HEK293 (cell line): ENCODE data around the gene PALM.

Experiments
- CTCF ChIA-PET: fragments of 350-600 bp; formaldehyde crosslinking; extraction: SDS; loops from one replicate; lab custom pipeline; 2021; ENCODE audit warnings: antibody characterized with exemption; lab: Yijun Ruan, JAX
- POLR2A ChIA-PET: fragments of 300-600 bp; formaldehyde crosslinking; extraction: SDS; loops from one replicate; lab custom pipeline; 2020; ENCODE audit warnings: antibody characterized with exemption, inconsistent platforms; lab: Yijun Ruan, JAX
- H3K27ac ChIP-seq: fragments of 200-500 bp; sonication (Bioruptor generic); 2 replicates; pipeline ENCODE4 v1.5.1; 2014; ENCODE audit warnings: low read depth, low read length, control low read depth, inconsistent platforms; ENCODE audit errors: extremely low read depth
- H3K36me3 ChIP-seq, 2 experiments: fragments of 200-500 bp in 1 of 2; sonication (Bioruptor generic) in 1 of 2; 1 replicate in 1 of 2; 2 replicates in 1 of 2; pipeline ENCODE4 v1.5.1; 2014 to 2017; ENCODE audit warnings: inconsistent platforms in 2 of 2, low read length in 2 of 2; ENCODE audit not compliant: control insufficient read depth in 2 of 2, insufficient read depth in 1 of 2
- H3K4me1 ChIP-seq: fragments of 200-500 bp; sonication (Bioruptor generic); 2 replicates; pipeline ENCODE4 v1.5.1; 2014; ENCODE audit warnings: mild to moderate bottlenecking, low read length, inconsistent platforms; ENCODE audit not compliant: control insufficient read depth, insufficient read depth
- H3K4me3 ChIP-seq: 2 replicates; pipeline ENCODE4 v1.5.1; 2011; ENCODE audit warnings: low read depth, mild to moderate bottlenecking, control low read depth, low read length, moderate library complexity
- H3K9me3 ChIP-seq: fragments of 200-500 bp; sonication (Bioruptor generic); 2 replicates; pipeline ENCODE4 v1.5.1; 2014; ENCODE audit warnings: low read depth, low read length, inconsistent platforms; ENCODE audit not compliant: control insufficient read depth, insufficient read depth
- GLIS2 ChIP-seq: fragments of 450-650 bp; formaldehyde crosslinking; IDR thresholded peaks from 2 replicates; pipeline ENCODE4 v1.5.1; 2016; ENCODE audit warnings: missing biosample characterization, missing genetic modification characterization
- KLF10 ChIP-seq: fragments of 450-650 bp; IDR thresholded peaks from 2 replicates; pipeline ENCODE4 v1.5.1; 2018; ENCODE audit warnings: missing biosample characterization, mild to moderate bottlenecking, missing genetic modification characterization
- SP3 ChIP-seq: fragments of 450-650 bp; formaldehyde crosslinking; IDR thresholded peaks from 2 replicates; pipeline ENCODE4 v1.5.1; 2016; ENCODE audit warnings: missing biosample characterization, missing genetic modification characterization
- ZBTB8A ChIP-seq: fragments of 450-650 bp; formaldehyde crosslinking; IDR thresholded peaks from 2 replicates; pipeline ENCODE4 v1.5.1; 2016; ENCODE audit warnings: missing biosample characterization, missing genetic modification characterization
- ZFHX2 ChIP-seq: fragments of 450-650 bp; formaldehyde crosslinking; conservative IDR thresholded peaks from 2 replicates; pipeline ENCODE4 v1.5.1; 2016; ENCODE audit warnings: missing biosample characterization, missing genetic modification characterization
- ZNF10 ChIP-seq: fragments of 450-650 bp; formaldehyde crosslinking; IDR thresholded peaks from 2 replicates; pipeline ENCODE4 v1.5.1; 2017; ENCODE audit warnings: missing biosample characterization, missing genetic modification characterization
- ZNF140 ChIP-seq: fragments of 450-650 bp; formaldehyde crosslinking; IDR thresholded peaks from 2 replicates; pipeline ENCODE4 v1.5.1; 2016; ENCODE audit warnings: missing biosample characterization, missing genetic modification characterization
- ZNF16 ChIP-seq: fragments of 450-650 bp; formaldehyde crosslinking; IDR thresholded peaks from 2 replicates; pipeline ENCODE4 v1.5.1; 2016; ENCODE audit warnings: low read depth, missing biosample characterization, missing genetic modification characterization
- ZNF248 ChIP-seq: fragments of 450-650 bp; formaldehyde crosslinking; IDR thresholded peaks from 2 replicates; pipeline ENCODE4 v1.5.1; 2017; ENCODE audit warnings: missing biosample characterization, missing genetic modification characterization
- ZNF335 ChIP-seq: fragments of 450-650 bp; formaldehyde crosslinking; conservative IDR thresholded peaks from 2 replicates; pipeline ENCODE4 v1.5.1; 2016; ENCODE audit warnings: missing biosample characterization, missing genetic modification characterization
- ZNF548 ChIP-seq: fragments of 450-650 bp; formaldehyde crosslinking; IDR thresholded peaks from 2 replicates; pipeline ENCODE4 v1.5.1; 2016; ENCODE audit warnings: missing biosample characterization, missing genetic modification characterization
- ZNF610 ChIP-seq: fragments of 450-650 bp; formaldehyde crosslinking; IDR thresholded peaks from 2 replicates; pipeline ENCODE4 v1.5.1; 2016; ENCODE audit warnings: missing biosample characterization, missing genetic modification characterization, borderline replicate concordance
- ZNF623 ChIP-seq: fragments of 450-650 bp; formaldehyde crosslinking; IDR thresholded peaks from 2 replicates; pipeline ENCODE4 v1.5.1; 2016; ENCODE audit warnings: missing biosample characterization, missing genetic modification characterization
- ZNF624 ChIP-seq: fragments of 450-650 bp; formaldehyde crosslinking; IDR thresholded peaks from 2 replicates; pipeline ENCODE4 v1.5.1; 2017; ENCODE audit warnings: missing biosample characterization, missing genetic modification characterization
- ZNF701 ChIP-seq: fragments of 450-650 bp; formaldehyde crosslinking; IDR thresholded peaks from 2 replicates; pipeline ENCODE4 v1.5.1; 2016; ENCODE audit warnings: missing biosample characterization, missing genetic modification characterization
- ZNF843 ChIP-seq: fragments of 450-650 bp; formaldehyde crosslinking; IDR thresholded peaks from 2 replicates; pipeline ENCODE4 v1.5.1; 2016; ENCODE audit warnings: missing biosample characterization, missing genetic modification characterization
- TF ChIP-seq, protein P1 (sequence below): fragments of 450-650 bp; formaldehyde crosslinking; IDR thresholded peaks from 2 replicates; pipeline ENCODE4 v1.5.1; 2016; ENCODE audit warnings: missing biosample characterization, missing genetic modification characterization
- TF ChIP-seq, protein P2 (sequence below): fragments of 450-650 bp; formaldehyde crosslinking; IDR thresholded peaks from 2 replicates; pipeline ENCODE4 v1.5.1; 2016; ENCODE audit warnings: missing biosample characterization, missing genetic modification characterization
- TF ChIP-seq, protein P3 (sequence below): fragments of 450-650 bp; formaldehyde crosslinking; IDR thresholded peaks from 2 replicates; pipeline ENCODE4 v1.5.1; 2016; ENCODE audit warnings: missing biosample characterization, missing genetic modification characterization, borderline replicate concordance

The PALM gene

DNA sequence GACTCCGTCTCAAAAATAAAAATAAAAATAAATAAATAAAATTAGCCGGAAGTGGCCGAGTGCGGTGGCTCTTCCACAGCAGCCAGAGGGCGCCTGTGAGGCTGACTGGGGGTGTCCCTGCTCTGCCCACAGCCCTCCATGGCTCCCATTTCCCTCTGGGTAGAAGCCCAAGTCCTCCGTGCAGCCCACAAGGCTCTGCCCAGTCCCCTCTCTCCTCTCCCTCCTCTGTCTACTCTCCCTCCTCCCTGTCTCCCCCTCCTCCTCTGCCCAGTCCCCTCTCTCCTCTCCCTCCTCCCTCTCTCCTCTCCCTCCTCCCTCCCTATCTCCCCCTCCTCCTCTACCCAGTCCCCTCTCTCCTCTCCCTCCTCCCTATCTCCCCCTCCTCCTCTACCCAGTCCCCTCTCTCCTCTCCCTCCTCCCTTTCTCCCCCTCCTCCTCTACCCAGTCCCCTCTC, 62.6 kb downstream of the PALM start (continued):
- no peak for TF ChIP-seq ZNF248 (tag by site-specific recombination)
- no peak for TF ChIP-seq ZNF335
- peak; percentile 94 for TF ChIP-seq ZNF16 (tag by site-specific recombination)
- no peak for TF ChIP-seq ZNF624 (tag by site-specific recombination)
- TF ChIP-seq ZBTB8A (tag by site-specific recombination) = peak; percentile 62; the same call in 1 of the 2 replicates
- no peak for TF ChIP-seq ZNF10 (tag by site-specific recombination)
- TF ChIP-seq ZFHX2 = no peak
- TF ChIP-seq, all 188 proteins: peak for 5

GRCh38 chr19:772063-772462, 63.3 kb downstream of the PALM start:
- CTCF ChIA-PET = interaction anchor here (0.6 to 1.4 kb wide), 5 partner anchors 12 to 263 kb away, joined by 3 to 7 read pairs (median 5); no protein-coding TSS in a partner anchor
- no peak overlapping the region for H3K27ac ChIP-seq
- H3K36me3 ChIP-seq = no peaks in the 10 kb centered on the region
- H3K4me1 ChIP-seq = no peaks in the 10 kb centered on the region
- no peak overlapping the region for H3K4me3 ChIP-seq
- POLR2A ChIA-PET = no interaction called here
- peak; percentile 99 for TF ChIP-seq ZNF623 (tag by site-specific recombination)
- TF ChIP-seq ZNF701 = no peak
- H3K9me3 ChIP-seq = no peaks in the 10 kb centered on the region

- Histone ChIP-seq H3K4me3 (no peak overlapping the region), H3K9me3 (no peaks in the 10 kb centered on the region), H3K4me1 (no peaks in the 10 kb centered on the region), H3K27ac (no peak overlapping the region), H3K36me3 (no peaks in the 10 kb centered on the region)
- ChIA-PET POLR2A (interaction anchor here (1.0 kb wide), 1 partner anchor 54 kb away, joined by 4 read pairs; no protein-coding TSS in a partner anchor), CTCF (interaction anchor here (0.5 to 1.4 kb wide), 5 partner anchors 11 to 423 kb away, joined by 3 to 6 read pairs (median 5); no protein-coding TSS in a partner anchor)
- no peak for TF ChIP-seq GLIS2 (tag by site-specific recombination)
- TF ChIP-seq, protein P1, sequence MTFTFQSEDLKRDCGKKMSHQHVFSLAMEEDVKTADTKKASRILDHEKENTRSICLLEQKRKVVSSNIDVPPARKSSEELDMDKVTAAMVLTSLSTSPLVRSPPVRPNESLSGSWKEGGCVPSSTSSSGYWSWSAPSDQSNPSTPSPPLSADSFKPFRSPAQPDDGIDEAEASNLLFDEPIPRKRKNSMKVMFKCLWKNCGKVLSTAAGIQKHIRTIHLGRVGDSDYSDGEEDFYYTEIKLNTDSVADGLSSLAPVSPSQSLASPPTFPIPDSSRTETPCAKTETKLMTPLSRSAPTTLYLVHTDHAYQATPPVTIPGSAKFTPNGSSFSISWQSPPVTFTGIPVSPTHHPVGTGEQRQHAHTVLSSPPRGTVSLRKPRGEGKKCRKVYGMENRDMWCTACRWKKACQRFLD (tag by site-specific recombination) = no peak
- TF ChIP-seq KLF10 (tag by site-specific recombination) = no peak
- TF ChIP-seq SP3 = no peak
- TF ChIP-seq, protein P2, sequence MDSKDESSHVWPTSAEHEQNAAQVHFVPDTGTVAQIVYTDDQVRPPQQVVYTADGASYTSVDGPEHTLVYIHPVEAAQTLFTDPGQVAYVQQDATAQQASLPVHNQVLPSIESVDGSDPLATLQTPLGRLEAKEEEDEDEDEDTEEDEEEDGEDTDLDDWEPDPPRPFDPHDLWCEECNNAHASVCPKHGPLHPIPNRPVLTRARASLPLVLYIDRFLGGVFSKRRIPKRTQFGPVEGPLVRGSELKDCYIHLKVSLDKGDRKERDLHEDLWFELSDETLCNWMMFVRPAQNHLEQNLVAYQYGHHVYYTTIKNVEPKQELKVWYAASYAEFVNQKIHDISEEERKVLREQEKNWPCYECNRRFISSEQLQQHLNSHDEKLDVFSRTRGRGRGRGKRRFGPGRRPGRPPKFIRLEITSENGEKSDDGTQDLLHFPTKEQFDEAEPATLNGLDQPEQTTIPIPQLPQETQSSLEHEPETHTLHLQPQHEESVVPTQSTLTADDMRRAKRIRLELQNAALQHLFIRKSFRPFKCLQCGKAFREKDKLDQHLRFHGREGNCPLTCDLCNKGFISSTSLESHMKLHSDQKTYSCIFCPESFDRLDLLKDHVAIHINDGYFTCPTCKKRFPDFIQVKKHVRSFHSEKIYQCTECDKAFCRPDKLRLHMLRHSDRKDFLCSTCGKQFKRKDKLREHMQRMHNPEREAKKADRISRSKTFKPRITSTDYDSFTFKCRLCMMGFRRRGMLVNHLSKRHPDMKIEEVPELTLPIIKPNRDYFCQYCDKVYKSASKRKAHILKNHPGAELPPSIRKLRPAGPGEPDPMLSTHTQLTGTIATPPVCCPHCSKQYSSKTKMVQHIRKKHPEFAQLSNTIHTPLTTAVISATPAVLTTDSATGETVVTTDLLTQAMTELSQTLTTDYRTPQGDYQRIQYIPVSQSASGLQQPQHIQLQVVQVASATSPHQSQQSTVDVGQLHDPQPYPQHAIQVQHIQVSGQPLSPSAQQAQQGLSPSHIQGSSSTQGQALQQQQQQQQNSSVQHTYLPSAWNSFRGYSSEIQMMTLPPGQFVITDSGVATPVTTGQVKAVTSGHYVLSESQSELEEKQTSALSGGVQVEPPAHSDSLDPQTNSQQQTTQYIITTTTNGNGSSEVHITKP (tag by site-specific recombination) = no peak
- no peak for TF ChIP-seq ZNF548 (tag by site-specific recombination)
- TF ChIP-seq ZNF610 = no peak
- TF ChIP-seq ZNF140 (tag by site-specific recombination) = no peak
- TF ChIP-seq ZNF843 (tag by site-specific recombination) = no peak
- no peak for TF ChIP-seq ZNF10 (tag by site-specific recombination)
- TF ChIP-seq, protein P3, sequence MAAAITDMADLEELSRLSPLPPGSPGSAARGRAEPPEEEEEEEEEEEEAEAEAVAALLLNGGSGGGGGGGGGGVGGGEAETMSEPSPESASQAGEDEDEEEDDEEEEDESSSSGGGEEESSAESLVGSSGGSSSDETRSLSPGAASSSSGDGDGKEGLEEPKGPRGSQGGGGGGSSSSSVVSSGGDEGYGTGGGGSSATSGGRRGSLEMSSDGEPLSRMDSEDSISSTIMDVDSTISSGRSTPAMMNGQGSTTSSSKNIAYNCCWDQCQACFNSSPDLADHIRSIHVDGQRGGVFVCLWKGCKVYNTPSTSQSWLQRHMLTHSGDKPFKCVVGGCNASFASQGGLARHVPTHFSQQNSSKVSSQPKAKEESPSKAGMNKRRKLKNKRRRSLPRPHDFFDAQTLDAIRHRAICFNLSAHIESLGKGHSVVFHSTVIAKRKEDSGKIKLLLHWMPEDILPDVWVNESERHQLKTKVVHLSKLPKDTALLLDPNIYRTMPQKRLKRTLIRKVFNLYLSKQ = no peak
Measured at GRCh38 chr19:772730-773436, 64.1 kb downstream of the PALM start.
